Measurements from ENCODE around the gene CCDC40.

The CCDC40 gene

GRCh38 chr17:80122026-80122575 is 85.7 kb downstream of the CCDC40 start:
- no peak for TF ChIP-seq CTCF (conservative IDR thresholded peaks at IDR 0.05; ENCODE audit: control insufficient read depth, insufficient read depth, low read depth, low read length)
- H3K4me3 ChIP-seq (ENCODE audit: control insufficient read depth, low read depth, low read length): no peak overlapping the region
- no peak for DNase-seq (ENCODE audit: low read depth)

- TF ChIP-seq CTCF (conservative IDR thresholded peaks at IDR 0.05; ENCODE audit: control insufficient read depth, insufficient read depth, low read depth, low read length): no peak
- no peak for DNase-seq (ENCODE audit: low read depth)
- no peak overlapping the region for H3K4me3 ChIP-seq (ENCODE audit: control insufficient read depth, low read depth, low read length)
Measured at GRCh38 chr17:80122926-80123505, 86.6 kb downstream of the CCDC40 start.

- TF ChIP-seq CTCF (conservative IDR thresholded peaks at IDR 0.05; ENCODE audit: control insufficient read depth, insufficient read depth, low read depth, low read length): no peak
Measured at GRCh38 chr17:80123791-80124190, 87.3 kb downstream of the CCDC40 start.

GRCh38 chr17:80124351-80124981 is 88.0 kb downstream of the CCDC40 start:
- peak; percentile 25 for TF ChIP-seq CTCF (conservative IDR thresholded peaks at IDR 0.05; ENCODE audit: control insufficient read depth, insufficient read depth, low read depth, low read length)
- no peak overlapping the region for H3K4me3 ChIP-seq (ENCODE audit: control insufficient read depth, low read depth, low read length)
- peak; percentile 84 for DNase-seq (ENCODE audit: low read depth)

More at GRCh38 chr17:80123791-80124190, 87.3 kb downstream of the CCDC40 start:
- peak; percentile 72 for DNase-seq (ENCODE audit: low read depth)
- no peak overlapping the region for H3K4me3 ChIP-seq (ENCODE audit: control insufficient read depth, low read depth, low read length)

- H3K4me3 ChIP-seq (ENCODE audit: control insufficient read depth, low read depth, low read length): no peak overlapping the region
- no peak for TF ChIP-seq CTCF (conservative IDR thresholded peaks at IDR 0.05; ENCODE audit: control insufficient read depth, insufficient read depth, low read depth, low read length)
- DNase-seq (ENCODE audit: low read depth): peak; percentile 90
Measured at GRCh38 chr17:80125656-80126448, 89.4 kb downstream of the CCDC40 start.

GRCh38 chr17:80126449-80126715 is 89.9 kb downstream of the CCDC40 start:
- no peak for TF ChIP-seq CTCF (conservative IDR thresholded peaks at IDR 0.05; ENCODE audit: control insufficient read depth, insufficient read depth, low read depth, low read length)
- no peak for DNase-seq (ENCODE audit: low read depth)
- no peak overlapping the region for H3K4me3 ChIP-seq (ENCODE audit: control insufficient read depth, low read depth, low read length)

Data from fibroblast of mammary gland (primary cell).